Measurements from ENCODE around the gene CFAP54.
"Not testable (repeated sequence)": the region's sequence is repeated elsewhere in the genome, so short reads cannot be mapped to it uniquely, and the experiment has no call there.

The CFAP54 gene

GRCh38 chr12:96489392-96490056 is at the start of gene CFAP54:
TSS of gene CFAP54 (plus strand) at chr12:96489577. CDS start at chr12:96489610, 33 bp downstream.
- peak; percentile 94 for DNase-seq

DNA sequence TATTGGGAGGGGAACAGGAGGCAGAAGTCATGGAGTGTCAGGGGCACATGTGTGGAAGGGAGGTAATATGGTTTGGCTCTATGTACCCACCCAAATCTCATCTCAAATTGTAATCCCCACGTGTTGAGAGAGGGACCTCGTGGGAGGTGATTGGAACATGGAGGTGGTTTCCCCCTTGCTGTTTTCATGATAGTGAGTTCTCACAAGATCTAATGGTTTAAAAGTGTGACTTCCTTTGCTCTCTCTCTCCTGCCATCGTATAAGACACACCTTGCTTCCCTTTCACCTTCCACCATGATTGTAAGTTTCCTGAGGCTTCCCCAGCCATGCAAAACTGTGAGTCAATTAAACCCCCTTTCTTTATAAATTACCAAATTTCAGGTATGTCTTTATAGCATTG is 47.6 kb upstream of the CFAP54 start:
- DNase-seq = no peak

DNA sequence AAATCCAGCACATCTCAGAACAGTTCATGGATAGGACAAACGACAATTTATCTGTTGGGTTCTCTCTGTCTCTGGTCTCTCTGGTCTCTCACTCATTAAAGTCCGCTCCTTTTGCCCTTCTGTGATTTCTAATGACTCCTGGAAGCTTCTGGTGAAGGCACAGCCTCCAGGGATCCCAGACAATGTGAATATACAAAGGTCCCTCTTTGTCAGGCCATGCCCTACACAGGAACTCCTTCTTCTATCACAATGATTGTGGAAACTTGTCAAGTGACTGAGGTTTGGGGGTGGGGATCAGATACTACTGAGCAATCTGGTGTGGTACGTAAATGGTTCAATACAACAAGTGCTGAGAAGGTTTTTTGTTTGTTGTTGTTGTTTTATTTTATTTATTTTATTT is 46.5 kb upstream of the CFAP54 start:
- no peak for DNase-seq

DNA sequence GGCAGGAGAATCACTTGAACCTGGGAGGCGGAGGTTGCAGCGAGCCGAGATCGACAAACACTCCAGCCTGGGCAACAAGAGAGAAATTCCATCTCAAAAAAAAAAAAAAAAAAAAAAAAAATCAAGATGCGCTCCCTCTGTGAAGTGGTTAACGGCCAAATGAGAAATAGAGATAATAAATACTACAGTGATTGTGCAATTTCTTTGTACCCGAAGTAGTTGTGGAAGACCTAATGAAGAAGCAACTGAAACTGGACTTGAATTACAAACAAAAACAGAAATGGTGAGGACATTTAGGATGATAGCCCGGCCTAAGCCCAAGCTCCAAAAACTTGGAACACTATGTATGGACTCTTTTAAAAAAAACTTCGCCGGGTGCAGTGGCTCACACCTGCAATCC is 45.0 kb upstream of the CFAP54 start:
- no peak for DNase-seq

- peak; percentile 42 for DNase-seq
Observed at GRCh38 chr12:96445691-96446583, 43.4 kb upstream of the CFAP54 start.

- no peak for DNase-seq
Observed at GRCh38 chr12:96447256-96447655, 42.1 kb upstream of the CFAP54 start.

GRCh38 chr12:96448300-96448699 is 41.1 kb upstream of the CFAP54 start:
- DNase-seq = no peak

DNA sequence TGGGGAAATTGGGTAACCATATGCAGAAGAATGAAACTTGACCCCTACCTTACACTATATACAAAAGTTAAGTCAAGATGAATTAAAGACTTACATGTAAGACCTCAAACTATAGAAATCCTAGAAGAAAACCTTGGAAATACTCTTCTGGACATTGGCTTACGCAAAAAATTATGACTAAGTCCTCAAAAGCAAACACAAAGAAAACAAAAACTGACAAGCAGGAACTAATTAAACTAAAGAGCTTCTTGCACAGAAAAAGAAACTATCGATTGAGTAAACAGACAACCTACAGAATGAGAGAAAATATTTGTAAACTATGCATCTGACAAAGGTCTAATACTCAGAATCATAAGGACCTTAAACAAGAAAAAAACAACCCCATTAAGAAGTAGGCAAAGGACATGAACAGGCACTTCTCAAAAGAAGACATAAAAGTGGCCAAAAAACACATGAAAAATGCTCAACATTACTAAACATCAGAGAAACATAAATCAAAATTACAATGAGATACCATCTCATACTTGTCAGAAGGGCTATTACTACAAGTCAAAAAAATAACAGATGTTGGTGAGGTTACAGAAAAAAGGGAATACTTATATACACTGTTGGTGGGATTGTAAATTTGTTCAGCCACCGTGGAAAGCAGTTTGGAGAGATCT is 37.0 kb upstream of the CFAP54 start:
- DNase-seq = peak; percentile 18

- no peak for DNase-seq
Observed at GRCh38 chr12:96454396-96454795, 35.0 kb upstream of the CFAP54 start.

GRCh38 chr12:96456265-96456974 is 33.0 kb upstream of the CFAP54 start:
- DNase-seq = peak; percentile 62

DNA sequence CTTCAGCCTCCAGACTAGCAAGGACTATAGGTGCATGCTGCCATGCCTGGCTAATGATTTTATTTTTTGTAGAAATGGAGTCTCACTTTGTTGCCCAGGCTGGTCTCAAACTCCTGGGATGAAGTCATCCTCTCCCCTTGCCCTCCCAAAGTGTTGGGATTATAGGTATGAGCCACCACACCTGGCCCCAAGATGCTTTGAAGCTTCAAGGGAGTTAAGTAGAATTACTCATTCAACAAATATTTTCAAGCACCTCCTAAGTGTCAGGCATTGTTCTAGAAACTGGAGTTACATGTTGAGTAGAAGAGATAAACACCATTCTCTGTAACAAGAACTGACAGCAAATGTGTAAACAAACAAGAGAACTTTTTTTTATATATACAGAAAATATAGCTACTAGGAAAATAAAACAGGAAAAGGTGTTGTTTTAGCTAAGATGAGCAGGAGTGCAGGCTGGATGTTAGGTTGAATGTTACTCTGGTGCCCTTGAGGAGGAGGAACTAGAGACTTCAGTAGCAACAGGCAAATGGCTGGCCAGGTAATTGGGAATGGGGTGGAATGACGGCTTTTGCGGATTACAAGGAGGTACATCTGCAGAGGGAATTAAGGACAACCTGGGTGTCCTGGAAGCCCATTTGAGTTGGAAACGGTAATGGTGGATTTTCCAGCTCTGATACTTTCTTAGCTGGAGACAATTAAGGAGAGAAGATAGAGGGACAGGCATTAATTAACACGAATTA is 32.0 kb upstream of the CFAP54 start:
- no peak for DNase-seq

GRCh38 chr12:96459281-96459680 is 30.1 kb upstream of the CFAP54 start:
- not testable (repeated sequence) for DNase-seq

- DNase-seq = no peak
Observed at GRCh38 chr12:96462571-96463280, 26.7 kb upstream of the CFAP54 start.

DNA sequence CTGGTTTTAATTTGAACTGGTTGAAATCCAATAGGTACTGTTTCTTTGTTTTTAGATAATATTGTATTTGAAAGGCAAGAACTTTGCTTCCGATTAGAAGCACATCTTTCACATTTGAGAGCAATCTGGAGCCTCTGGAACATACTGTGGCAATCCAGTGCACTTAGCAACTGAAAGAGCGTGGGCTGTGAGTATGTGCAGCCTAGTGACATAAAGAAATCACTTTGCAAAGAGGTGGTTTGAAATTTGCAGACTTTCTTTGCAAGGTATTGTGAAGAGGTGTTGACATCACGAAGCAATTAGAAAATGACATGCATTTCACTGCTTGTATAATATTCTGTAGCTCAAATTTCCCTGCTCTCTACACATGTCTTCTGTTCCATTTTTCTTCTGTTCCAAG is 23.5 kb upstream of the CFAP54 start:
- DNase-seq = no peak

GRCh38 chr12:96466939-96467751 is 22.2 kb upstream of the CFAP54 start:
- DNase-seq = no peak

DNA sequence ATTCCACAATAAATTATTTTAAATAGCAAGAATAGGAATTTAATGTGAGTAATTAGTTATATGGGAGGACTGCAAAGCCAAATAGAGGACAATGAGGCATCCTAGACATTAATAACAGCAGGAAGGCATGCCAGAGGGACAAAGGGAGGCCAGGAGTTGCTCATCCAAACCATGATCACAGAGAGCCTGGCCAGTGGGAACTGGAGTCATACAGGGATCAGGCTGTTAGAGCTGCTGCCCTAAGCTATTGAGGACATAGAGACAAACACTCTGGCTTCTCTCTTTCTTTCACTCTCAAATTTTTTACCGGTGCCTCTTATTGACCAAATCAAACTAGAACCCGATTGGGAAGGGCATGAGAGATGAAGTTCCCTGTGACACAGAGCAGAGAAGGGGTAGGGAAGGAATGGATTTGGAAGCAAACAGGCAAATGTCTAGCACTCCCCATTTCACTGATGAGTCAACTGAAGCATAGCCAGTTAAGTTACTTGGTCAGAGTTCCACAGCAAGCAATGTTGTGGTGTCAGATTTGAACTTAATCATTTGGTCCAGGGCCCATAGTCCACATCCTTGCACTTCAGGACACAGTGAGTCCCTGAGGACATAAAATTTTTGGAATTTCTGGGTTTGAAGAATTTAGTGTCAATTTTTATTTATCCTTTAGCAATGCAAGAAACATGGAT is 17.9 kb upstream of the CFAP54 start:
- DNase-seq = no peak

DNA sequence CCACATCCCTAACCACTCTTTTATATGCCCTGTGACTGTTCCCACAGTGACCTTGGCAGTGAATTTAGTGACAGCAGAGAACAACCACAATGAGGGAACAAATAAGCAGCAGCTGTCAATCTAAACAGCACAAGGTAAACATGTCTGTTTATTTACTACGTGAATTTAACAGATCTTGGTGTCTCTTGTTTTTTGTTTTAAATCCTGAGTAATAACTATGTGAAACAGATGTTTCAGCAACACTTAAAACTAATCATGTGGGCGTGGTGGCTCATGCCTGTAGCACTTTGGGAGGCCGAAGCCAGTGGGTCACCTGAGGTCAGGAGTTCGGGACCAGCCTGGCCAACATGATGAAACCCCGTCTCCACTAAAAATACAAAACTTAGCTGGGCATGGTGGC is 17.0 kb upstream of the CFAP54 start:
- no peak for DNase-seq

DNA sequence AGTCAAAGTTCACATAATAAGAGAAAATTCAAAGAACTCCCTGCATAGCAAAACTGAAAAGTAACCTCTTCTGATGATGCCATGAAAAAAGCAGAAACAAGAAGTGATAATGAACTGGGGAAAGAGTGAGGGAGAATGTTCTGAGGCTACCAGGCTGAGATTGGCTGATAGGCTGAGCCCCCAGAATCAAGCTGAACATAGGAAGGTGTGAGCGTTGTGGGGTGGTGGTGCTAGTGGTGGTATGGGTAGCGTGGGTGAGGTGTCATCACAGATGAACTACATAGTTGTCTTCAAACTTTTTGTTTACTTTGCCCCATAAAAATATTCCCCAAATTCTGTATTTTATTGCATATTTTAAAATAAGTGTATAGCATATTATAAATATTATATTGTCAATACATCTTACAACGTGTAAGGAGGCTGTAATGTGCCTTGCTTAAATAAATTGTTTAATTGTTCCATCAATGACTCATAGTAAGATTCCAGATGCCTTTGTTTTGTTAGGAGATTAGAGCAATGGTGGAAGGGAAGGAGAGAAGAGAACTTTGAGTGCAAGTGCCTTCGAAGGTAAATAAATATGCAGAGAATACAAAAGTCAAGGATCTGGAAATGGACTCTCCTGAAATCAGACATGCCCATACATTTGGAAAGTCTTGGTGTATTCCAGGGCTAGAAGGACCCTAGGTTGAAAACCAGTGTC is 15.8 kb upstream of the CFAP54 start:
- DNase-seq = no peak

DNA sequence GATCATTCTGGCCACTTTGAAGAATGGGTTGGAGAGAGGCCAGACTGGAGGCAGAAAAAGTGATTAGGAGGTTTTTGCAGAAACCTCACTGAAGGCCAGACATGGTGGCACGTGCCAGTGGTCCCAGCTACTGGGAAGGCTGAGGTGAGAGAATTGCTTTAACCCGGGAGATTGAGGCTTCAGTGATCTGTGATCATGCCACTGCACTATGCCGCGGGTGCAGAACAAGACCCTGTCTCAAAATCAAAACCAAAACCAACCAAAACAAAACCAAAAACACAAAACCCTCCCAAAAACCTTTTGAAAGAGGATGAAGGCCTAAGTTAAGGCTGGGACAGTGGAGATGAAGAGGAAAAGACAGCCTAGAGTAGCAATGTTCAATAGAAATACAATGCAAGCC is 15.2 kb upstream of the CFAP54 start:
- no peak for DNase-seq

GRCh38 chr12:96478011-96478410 is 11.4 kb upstream of the CFAP54 start:
- DNase-seq = no peak
